SK-N-MC (cell line): ENCODE measurements around the gene FGF14.

Source experiments
- EZH2 ChIP-seq: fragments of 200-600 bp; sonication (generic); IDR thresholded peaks from one replicate; pipeline ENCODE4 v1.6.1; 2017; ENCODE audit warnings: antibody characterized with exemption
- POLR2AphosphoS5 ChIP-seq: IDR thresholded peaks from 2 replicates; pipeline ENCODE4 v1.6.1; 2012; ENCODE audit warnings: mild to moderate bottlenecking, low read depth, low read length, borderline replicate concordance

DNA sequence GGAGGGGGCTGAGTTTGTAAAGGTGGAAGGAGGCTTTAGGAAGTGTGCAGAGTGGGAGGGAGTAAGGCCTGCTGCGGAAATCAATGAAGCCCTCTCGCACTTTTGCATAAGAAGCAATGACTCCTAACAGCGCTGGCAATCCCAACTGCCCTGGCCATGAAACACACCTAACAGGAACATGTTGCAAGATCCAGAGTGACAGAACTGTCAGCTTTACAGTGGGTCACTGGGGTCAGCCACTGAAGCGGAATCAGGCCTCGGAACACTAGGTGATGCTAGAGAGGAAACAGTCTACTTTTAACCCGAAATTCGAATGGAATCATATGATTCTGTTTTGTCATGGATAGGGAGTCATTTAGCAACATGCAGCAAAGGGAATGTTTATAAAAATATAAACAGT is 54.4 kb downstream of the FGF14 start:
- TF ChIP-seq POLR2AphosphoS5 (no peak), EZH2 (no peak)
